SK-N-MC (cell line): ENCODE results near the gene CTR9.

Experiments
- EZH2 ChIP-seq: fragments of 200-600 bp; sonication (generic); IDR thresholded peaks from one replicate; pipeline ENCODE4 v1.6.1; 2017; ENCODE audit warnings: antibody characterized with exemption
- FOXP2 ChIP-seq: optimal IDR thresholded peaks from 2 replicates; pipeline ENCODE3; 2011; ENCODE audit warnings: mild to moderate bottlenecking, moderate library complexity; ENCODE audit not compliant: insufficient read depth; ENCODE audit errors: extremely low read length, control extremely low read depth
- POLR2AphosphoS5 ChIP-seq: IDR thresholded peaks from 2 replicates; pipeline ENCODE4 v1.6.1; 2012; ENCODE audit warnings: mild to moderate bottlenecking, low read depth, low read length, borderline replicate concordance

DNA sequence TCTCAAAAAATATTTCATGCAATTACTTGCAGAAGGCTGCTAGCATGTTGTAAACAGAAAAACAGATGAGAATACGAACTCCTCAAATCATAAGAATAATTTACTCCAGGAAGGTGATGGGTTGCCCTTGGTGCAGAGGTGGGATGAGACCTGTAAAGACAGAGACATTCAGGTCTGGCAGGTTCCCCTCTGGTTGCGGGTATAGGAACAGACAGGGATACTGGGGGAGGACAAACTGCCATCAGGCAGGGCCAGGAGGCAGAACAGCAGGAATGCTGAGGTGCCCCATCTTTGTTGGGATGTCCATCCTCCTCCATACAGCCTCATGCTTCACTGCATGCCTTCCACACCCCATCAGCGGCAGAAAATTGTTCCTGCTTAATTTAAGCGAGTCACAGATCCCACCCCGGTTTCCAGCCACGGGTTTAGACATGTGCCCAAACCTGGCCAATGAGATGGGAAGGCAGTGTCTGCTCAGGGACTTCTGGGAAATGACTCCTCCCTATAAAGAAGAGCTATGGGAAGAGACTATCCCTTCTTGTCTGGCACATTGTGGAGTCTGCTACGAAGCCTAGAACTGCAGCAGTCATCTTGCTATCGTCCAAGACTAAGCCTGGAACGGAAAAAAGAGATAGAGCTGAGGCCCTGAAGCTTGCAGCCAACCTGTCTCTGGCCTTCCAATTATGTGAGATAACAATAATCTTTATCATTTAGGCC is 34.3 kb upstream of the CTR9 start:
- no peak for TF ChIP-seq EZH2
- no peak for TF ChIP-seq POLR2AphosphoS5
- TF ChIP-seq FOXP2 = no peak
